GM18502 (cell line): ENCODE results near the gene FRMPD1.
A peak's percentile ranks its signal among the peaks of the same experiment; 100 is the strongest.
"Not testable (repeated sequence)": the region's sequence is repeated elsewhere in the genome, so short reads cannot be mapped to it uniquely, and the experiment has no call there.

Experiments used
- ATAC-seq: cut with Tn5 transposase; IDR thresholded peaks from one replicate; pipeline ENCODE4 v1.9.1; 2021; ENCODE audit warnings: mild to moderate bottlenecking; ENCODE audit not compliant: unreplicated experiment, poor library complexity

The FRMPD1 gene

GRCh38 chr9:37732086-37732741 is 81.5 kb downstream of the FRMPD1 start:
- no peak for ATAC-seq

- ATAC-seq, result no peak
Measured at GRCh38 chr9:37732952-37733351, 82.2 kb downstream of the FRMPD1 start.

DNA sequence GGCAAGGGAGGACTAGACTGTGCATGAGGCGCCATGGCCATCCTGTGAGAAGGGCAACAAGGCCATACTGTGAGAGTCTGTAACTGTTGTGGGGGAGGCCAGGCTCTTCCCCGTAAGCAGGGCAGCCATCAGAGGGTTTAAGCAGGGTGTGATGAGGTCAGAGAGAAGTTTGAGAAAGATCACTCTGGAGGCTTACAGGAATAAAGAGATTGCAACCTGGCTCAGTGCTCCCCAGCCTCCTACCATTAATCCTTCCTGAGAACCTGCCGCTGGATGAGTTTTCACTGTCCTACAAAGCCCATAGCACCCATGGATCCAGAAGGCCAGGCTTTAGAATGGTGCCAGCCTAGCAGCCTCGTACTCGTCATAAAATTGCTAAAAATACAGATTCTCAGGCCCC is 88.5 kb downstream of the FRMPD1 start:
- no peak for ATAC-seq

- ATAC-seq, result no peak
Measured at GRCh38 chr9:37740128-37740527, 89.4 kb downstream of the FRMPD1 start.

DNA sequence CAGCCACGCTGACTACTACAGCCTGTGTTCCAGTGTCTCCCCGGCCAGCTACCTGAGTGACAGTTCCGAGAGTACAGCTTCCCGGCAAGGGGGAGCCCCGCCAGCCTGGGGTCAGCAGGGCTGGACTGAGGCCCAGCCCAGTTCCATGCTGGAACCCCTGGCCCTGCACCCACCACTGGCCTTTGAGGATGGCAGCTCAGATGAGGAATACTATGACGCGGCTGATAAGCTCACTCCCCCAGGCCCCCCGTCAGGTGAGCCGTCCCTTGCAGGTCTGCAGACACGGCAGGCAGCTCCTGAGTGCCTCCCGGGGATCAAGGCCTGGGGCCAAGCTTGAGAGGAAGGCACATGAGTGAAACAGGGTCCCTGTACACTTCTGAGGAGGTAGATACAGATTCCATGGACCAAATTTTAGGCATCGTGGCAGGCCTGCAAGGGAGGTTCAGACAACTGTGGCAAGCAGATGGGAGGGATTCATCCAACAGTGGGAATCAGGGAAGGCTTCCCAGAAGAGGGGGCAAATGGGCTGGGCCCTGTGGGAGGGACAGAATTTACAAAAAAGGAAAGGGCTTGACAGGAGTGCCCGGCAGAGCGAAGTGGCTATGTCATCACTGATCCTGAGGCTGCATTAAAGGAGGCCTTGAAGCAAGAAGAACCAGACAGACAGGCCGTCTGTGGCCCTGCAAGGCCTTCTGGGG is 90.0 kb downstream of the FRMPD1 start:
- ATAC-seq, result no peak

GRCh38 chr9:37745970-37746369 is 95.2 kb downstream of the FRMPD1 start:
- no peak for ATAC-seq

DNA sequence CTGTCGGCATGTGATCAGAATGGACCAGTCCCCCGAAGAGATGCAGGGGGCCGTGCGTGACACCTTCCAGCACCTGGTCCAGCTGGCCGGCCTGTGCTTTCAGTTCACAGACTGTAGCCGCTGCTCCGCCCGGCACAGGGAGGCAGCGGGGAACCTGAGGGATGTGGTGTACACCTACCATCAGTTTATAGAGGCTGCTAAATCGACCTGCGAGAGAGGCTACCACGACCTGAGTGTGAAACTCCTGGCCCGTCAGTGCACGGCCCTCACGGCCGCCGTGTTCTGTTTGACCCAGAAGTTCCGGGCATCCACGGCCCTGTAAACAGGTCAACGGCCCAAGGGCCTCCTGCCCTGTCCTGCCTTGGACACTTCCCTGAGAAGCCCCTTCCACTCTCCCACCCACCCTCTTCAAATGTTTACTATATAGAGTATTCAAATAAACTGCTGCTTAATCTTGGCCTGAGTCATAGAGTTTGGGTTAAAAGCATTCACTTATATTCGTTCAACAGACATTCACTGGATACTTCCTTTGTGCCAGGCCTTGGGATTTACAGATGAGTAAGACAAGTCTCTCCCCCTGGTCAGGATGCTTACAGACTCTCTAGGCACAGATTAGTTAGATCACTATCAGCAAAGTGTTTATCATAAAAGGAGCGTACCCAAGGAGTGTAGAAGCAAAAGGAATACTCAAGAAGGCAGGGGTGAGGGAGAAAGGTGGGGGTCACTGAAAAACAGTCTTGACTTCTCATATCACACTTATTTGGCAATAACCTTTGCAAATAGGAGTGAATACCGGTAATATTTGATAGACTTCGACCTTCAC is 95.9 kb downstream of the FRMPD1 start:
- ATAC-seq, result no peak

GRCh38 chr9:37747271-37747753 is 96.6 kb downstream of the FRMPD1 start:
- ATAC-seq, result peak; percentile 84

- ATAC-seq, result no peak
Measured at GRCh38 chr9:37749129-37749528, 98.4 kb downstream of the FRMPD1 start.

- ATAC-seq, result no peak
Measured at GRCh38 chr9:37751186-37751585, 100.4 kb downstream of the FRMPD1 start.

GRCh38 chr9:37751704-37752103 is 101.0 kb downstream of the FRMPD1 start:
- ATAC-seq, result not testable (repeated sequence)

- ATAC-seq, result not testable (repeated sequence)
Measured at GRCh38 chr9:37752112-37752511, 101.4 kb downstream of the FRMPD1 start.

GRCh38 chr9:37752642-37753488 is 102.1 kb downstream of the FRMPD1 start:
- no peak for ATAC-seq

- ATAC-seq, result peak; percentile 91
Measured at GRCh38 chr9:37753489-37754190, 102.9 kb downstream of the FRMPD1 start, which contains the start of gene TRMT10B. TRMT10B (plus strand) TSS chr9:37753805; CDS start chr9:37761932, 8,127 bp downstream.

GRCh38 chr9:37758747-37759146 is 108.0 kb downstream of the FRMPD1 start:
- ATAC-seq, result no peak

DNA sequence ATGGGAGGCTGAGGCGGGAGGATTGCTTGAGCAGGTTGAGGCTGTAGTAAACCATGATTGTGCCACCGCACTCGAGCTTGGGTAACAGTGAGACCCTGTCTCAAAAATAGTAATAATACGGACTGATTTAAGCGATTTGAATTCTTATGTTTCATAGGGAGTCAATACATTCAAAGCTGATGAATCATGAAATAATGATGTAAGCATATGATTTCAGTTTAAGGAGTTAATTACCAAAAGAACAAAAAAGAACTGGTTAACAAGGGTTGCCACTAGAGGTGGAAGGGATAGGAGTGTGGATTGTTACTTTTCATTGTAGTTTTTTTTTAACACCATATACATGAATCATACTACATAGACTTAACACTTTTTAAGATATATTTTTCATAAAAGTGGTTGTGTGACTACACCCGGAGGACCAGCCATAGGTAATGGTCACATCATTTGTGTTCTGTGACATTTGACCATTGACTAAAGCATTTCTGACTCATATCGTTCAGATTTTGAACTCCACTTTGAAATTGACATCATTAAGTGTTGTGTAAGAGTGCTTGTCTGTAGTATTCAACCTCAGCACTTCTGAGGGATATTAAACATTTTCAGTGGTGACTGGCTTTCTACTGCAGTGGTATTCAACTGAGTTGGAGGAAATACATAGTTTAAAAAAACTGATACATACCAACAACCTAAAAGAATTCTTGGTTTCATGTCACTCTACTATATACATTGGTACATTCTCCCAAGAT is 109.8 kb downstream of the FRMPD1 start:
- ATAC-seq, result no peak

GRCh38 chr9:37761511-37761910 is 110.8 kb downstream of the FRMPD1 start:
- ATAC-seq, result no peak

DNA sequence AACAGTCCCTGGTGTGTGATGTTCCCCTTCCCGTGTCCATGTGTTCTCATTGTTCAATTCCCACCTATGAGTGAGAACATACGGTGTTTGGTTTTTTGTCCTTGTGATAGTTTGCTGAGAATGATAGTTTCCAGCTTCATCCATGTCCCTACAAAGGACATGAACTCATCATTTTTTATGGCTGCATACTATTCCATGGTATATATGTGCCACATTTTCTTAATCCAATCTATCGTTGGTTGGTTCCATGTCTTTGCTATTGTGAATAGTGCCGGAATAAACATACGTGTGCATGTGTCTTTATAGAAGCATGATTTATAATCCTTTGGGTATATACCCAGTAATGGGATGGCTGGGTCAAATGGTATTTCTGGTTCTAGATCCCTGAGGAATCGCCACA is 114.5 kb downstream of the FRMPD1 start:
- ATAC-seq, result not testable (repeated sequence)

DNA sequence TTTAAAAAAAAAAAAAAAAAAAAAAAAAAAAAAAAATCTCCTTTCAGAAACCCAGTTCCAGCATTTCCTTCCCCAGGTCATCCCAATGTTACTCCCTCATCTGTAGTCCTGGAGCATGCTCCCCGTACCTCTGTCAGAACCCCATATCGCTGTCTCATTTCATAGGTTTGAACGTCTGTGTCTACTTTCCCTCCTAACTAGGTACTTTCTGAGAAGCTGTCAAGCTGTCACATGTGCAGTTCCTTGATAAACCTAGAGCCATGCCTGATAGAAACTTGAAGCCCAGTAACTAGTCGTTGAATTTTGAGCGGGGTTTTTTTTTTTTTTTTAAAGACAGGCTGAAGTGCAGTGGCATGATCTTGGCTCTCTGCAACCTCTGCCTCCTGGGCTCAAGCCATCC is 118.6 kb downstream of the FRMPD1 start:
- ATAC-seq, result no peak
